Stimulated activated effector memory CD8-positive, alpha-beta T cell treated with anti-CD3 and anti-CD28 coated beads, Interleukin-12 subunit alpha, Interleukin-12 subunit beta, amount 100 ng/mL, for 72 hours (primary cell): ENCODE measurements around the gene PAN3.

Experiments
- ATAC-seq: fragments of 150-1000 bp; cut with Tn5 transposase; 2 replicates; pipeline ENCODE4 v1.10.0; 2021
- DNase-seq, 2 donors: peaks; one replicate each; pipeline ENCODE4 v3.0.0; 2021 to 2022; ENCODE audit warnings: low spot score in 2 of 2
- H3K27ac Mint-ChIP-seq: one replicate; pipeline ENCODE4 v1.8.0; 2022; ENCODE audit warnings: mild to moderate bottlenecking, mixed read lengths
- H3K36me3 Mint-ChIP-seq: one replicate; pipeline ENCODE4 v1.8.0; 2022; ENCODE audit warnings: mild to moderate bottlenecking, mixed read lengths
- H3K4me1 Mint-ChIP-seq: one replicate; pipeline ENCODE4 v1.8.0; 2022; ENCODE audit warnings: mixed read lengths
- H3K4me3 Mint-ChIP-seq: one replicate; pipeline ENCODE4 v1.8.0; 2022; ENCODE audit warnings: mild to moderate bottlenecking, mixed read lengths
- H3K9me3 Mint-ChIP-seq: one replicate; pipeline ENCODE4 v1.8.0; 2022; ENCODE audit warnings: mixed read lengths

Gene PAN3

DNA sequence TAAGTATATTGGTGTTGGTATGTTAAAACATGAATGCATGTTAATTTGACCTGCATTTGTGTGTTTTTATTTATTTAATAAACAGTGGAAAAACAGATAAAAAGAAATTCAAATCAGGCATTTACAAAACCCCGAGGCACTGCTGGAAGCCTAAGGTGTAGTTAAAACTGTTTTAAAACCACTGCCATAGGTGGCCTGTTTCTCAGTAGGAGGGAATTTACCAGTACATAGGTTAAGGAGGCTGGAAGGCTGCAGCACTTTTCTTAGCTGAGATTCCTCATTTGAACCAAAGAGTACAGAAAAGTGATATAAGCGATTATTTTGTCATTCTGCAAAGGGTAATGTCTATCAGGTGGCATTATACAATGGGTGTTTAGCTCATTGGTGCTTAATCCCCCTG lies 99.6 kb downstream of the PAN3 start:
- Mint-ChIP-seq H3K27ac (no peak overlapping the region), H3K9me3 (no peaks in the 10 kb centered on the region), H3K4me3 (no peak overlapping the region), H3K4me1 (peaks cover 6% of the 10 kb centered on the region), H3K36me3 (peaks cover 40% of the 10 kb centered on the region)
- no peak for ATAC-seq
- DNase-seq = no peak

DNA sequence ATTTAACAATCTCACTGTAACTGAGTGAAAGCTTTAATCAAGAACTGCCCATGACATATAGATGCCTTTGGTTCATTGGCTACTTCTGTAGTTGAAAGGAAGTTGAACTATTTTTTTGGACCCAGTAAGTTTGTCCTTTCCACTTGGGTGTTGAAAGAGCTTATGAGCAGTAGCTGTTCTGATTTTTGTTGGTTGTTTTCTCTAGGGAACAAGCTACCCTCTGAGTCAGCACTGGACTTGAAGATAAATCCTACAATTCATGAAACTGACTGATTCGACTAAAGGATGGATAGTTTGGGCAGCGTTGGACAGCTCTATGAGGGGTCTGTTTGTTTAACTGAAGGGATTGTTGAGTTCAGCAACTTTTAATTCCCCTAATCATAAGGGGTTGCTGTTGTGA lies 101.0 kb downstream of the PAN3 start:
- H3K27ac Mint-ChIP-seq = no peak overlapping the region
- DNase-seq (no peak), ATAC-seq (no peak)
- no peaks in the 10 kb centered on the region for H3K9me3 Mint-ChIP-seq
- H3K4me1 Mint-ChIP-seq = peaks cover 6% of the 10 kb centered on the region
- peaks cover 40% of the 10 kb centered on the region for H3K36me3 Mint-ChIP-seq
- no peak overlapping the region for H3K4me3 Mint-ChIP-seq

DNA sequence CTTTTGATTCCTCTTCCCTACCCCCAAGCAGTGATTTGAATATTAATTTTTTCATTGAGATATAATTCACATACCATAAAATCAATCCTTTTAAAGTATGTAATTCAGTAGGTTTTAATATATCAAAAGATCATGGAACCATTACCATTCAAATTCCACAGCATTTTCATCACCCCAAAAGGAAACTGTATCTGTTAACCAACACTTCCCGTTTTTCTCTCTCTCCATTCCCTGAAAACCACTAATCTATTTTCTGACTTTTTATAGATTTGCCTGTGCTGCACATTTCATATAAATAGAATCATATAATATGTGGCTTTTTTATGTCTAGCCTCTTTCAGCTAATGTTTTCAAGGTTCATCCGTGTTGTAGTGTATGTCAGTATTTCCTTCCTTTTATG lies 107.1 kb downstream of the PAN3 start:
- H3K4me1 Mint-ChIP-seq = peaks cover 27% of the 10 kb centered on the region
- no peaks in the 10 kb centered on the region for H3K9me3 Mint-ChIP-seq
- DNase-seq = no peak
- H3K36me3 Mint-ChIP-seq = peaks cover 61% of the 10 kb centered on the region
- no peak overlapping the region for H3K27ac Mint-ChIP-seq
- H3K4me3 Mint-ChIP-seq = no peak overlapping the region
- ATAC-seq = no peak

DNA sequence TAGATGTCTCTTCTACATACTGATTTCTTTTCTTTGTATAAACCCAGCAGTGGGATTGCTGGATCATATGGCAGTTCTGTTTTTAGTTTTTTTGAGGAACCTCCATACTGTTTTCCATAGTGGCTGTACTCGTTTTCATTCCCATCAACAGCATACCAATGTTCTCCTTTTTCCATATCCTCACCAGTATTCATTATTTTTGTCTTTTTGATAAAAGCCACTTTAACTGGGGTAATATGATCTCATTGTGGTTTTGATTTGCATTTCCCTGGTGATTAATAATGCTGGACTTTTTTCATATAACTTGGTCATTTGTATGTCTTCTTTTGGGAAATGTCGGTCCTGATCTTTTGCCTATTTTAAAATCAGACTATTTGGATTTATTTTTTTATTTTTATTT lies 108.5 kb downstream of the PAN3 start:
- H3K27ac Mint-ChIP-seq = no peak overlapping the region

DNA sequence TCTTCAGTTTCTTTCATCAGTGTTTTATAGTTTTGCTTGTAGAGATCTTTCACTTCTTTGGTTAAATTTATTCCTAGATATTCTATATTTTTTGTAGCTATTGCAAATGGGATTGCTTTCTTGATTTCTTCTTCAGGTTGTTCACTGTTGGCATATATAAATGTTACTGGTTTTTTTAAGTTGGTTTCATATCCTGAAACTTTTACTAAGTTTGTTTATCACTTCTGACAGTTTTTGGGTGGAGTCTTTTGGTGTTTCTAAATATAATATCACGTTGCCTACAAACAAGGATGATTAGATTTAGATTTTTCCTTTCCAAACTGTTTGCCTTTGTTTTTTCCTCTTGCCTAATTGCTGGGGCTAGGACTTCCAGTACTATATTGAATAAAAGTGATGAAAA lies 109.7 kb downstream of the PAN3 start:
- DNase-seq (no peak), ATAC-seq (no peak)
- Mint-ChIP-seq H3K36me3 (peaks cover 59% of the 10 kb centered on the region), H3K9me3 (no peaks in the 10 kb centered on the region), H3K4me1 (peaks cover 41% of the 10 kb centered on the region), H3K4me3 (no peak overlapping the region), H3K27ac (no peak overlapping the region)

More for the DNA sequence above, 108.5 kb downstream of the PAN3 start:
- peaks cover 61% of the 10 kb centered on the region for H3K36me3 Mint-ChIP-seq
- no peak for DNase-seq
- no peak for ATAC-seq
- H3K9me3 Mint-ChIP-seq = no peaks in the 10 kb centered on the region
- H3K4me1 Mint-ChIP-seq = peaks cover 39% of the 10 kb centered on the region
- no peak overlapping the region for H3K4me3 Mint-ChIP-seq

DNA sequence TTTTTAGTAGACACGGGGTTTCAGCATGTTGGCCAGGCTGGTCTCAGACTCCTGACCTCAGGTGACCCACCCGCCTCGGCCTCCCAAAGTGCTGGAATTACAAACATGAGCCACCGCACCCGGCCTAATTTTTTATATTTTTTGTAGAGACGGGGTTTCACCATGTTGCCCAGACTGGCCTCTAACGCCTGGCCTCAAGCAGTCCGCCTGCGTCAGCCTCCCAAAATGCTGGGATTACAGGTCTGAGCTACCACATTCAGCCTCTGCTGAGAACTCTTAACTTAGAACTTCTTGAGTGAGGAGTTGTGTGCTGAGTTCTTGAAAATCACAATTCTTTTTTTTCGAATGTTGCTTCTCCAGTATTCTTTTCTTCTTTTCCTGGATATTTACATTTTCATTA lies 112.2 kb downstream of the PAN3 start:
- Mint-ChIP-seq H3K4me3 (no peak overlapping the region), H3K36me3 (peaks cover 44% of the 10 kb centered on the region), H3K27ac (no peak overlapping the region), H3K4me1 (peaks cover 50% of the 10 kb centered on the region), H3K9me3 (no peaks in the 10 kb centered on the region)
- no peak for DNase-seq
- no peak for ATAC-seq

DNA sequence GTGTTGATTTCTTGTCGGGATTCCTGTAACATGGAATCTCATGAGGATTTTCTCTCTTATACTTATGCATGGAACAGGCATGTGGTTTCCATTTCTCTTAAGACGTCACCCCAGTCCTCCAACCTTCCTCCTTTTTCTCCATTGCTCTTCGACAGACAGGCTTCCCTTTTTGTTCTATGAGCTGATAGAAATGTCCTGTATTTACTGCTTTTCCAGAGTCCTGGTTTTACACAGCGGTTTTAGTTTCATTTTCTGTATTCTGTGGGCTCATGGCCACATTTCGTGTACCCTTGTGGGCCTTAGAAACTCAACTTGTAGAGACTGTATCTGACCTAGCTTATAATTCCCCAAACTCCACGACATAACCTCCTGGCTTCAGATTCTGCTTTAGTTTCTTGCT lies 113.1 kb downstream of the PAN3 start:
- Mint-ChIP-seq H3K9me3 (no peaks in the 10 kb centered on the region), H3K27ac (no peak overlapping the region), H3K4me3 (no peak overlapping the region), H3K4me1 (peaks cover 47% of the 10 kb centered on the region), H3K36me3 (peaks cover 50% of the 10 kb centered on the region)
- DNase-seq (no peak), ATAC-seq (no peak)

DNA sequence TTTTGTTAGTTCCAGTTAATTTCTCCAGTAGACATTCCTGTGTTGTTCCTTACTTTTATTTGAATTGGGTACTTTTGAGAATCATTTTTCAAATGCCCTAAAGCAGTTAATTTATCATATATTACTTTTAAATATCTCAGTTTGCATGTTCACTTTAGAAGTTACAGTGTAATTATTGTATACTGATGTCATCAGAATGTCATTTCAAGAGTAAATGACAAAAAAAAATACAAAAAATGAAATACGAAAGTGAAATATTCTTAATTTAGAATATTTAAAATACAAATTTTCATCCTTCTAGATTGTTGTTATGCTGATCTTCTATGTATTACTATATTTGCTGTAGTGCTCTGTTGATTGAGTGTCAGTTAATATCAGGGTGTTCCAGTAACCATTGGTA lies 114.2 kb downstream of the PAN3 start:
- ATAC-seq = no peak
- Mint-ChIP-seq H3K4me1 (peaks cover 42% of the 10 kb centered on the region), H3K9me3 (no peaks in the 10 kb centered on the region), H3K4me3 (no peak overlapping the region), H3K36me3 (peaks cover 56% of the 10 kb centered on the region), H3K27ac (no peak overlapping the region)
- DNase-seq = no peak

DNA sequence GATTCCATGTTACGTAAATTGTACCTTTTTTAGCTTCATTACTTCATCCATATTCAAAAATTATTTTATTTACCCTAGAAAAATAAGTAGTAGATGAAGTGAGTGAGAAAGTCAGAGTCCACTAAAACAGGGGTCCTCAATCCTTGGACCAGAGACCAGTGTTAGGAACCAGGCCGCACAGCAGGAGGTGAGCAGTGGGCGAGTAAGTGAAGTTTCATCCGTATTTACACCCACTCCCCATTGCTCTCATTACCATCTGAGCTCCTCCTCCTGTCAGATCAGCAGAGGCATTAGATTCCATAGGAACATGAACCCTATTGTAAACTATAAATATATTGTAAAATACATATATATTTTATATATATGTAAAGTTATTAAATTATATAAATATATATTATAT lies 119.0 kb downstream of the PAN3 start:
- Mint-ChIP-seq H3K27ac (no peak overlapping the region), H3K4me3 (no peak overlapping the region), H3K36me3 (peaks cover 74% of the 10 kb centered on the region), H3K4me1 (peaks cover 16% of the 10 kb centered on the region), H3K9me3 (no peaks in the 10 kb centered on the region)
- ATAC-seq (no peak), DNase-seq (no peak)

DNA sequence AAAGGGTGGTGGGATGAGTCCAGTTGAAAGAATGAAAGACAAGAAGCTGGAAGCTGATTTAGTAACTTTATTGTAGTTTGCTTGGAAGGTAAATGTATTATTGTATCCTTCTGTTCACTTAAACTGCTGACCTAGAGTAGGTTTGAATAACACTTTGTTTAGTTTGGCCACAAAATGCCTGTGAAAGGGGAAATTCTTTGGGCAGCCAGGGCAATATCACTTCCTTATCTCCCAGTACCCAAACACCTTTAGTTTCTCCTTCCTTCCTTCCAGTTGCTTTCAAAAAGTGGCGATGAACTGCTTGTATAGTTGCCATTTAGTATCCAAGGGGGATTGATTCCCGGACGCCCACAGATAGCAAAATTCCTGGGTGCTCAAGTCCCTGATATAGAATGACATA lies 120.1 kb downstream of the PAN3 start:
- peaks cover 15% of the 10 kb centered on the region for H3K4me1 Mint-ChIP-seq
- DNase-seq = no peak
- H3K36me3 Mint-ChIP-seq = peaks cover 84% of the 10 kb centered on the region
- H3K27ac Mint-ChIP-seq = no peak overlapping the region
- ATAC-seq = no peak
- no peak overlapping the region for H3K4me3 Mint-ChIP-seq
- no peaks in the 10 kb centered on the region for H3K9me3 Mint-ChIP-seq

DNA sequence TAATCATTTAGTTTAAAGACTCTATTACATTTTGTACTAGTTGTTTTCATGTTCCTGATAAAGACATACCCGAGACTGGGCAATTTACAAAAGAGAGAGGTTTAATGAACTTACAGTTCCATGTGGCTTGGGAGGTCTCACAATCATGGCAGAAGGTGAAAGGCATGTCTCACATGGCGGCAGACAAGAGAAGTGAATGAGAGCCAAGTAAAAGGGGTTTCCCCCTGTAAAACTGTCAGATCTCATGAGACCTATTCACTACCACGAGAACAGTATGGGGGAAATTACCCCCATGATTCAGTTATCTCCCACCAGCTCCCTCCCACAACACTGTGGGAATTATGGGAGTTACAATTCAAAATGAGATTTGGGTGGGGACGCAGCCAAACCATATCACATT lies 129.2 kb downstream of the PAN3 start:
- peaks cover 21% of the 10 kb centered on the region for H3K4me1 Mint-ChIP-seq
- peaks cover 89% of the 10 kb centered on the region for H3K36me3 Mint-ChIP-seq
- H3K4me3 Mint-ChIP-seq = no peak overlapping the region
- peaks cover 5% of the 10 kb centered on the region for H3K9me3 Mint-ChIP-seq
- DNase-seq = no peak
- no peak for ATAC-seq
- no peak overlapping the region for H3K27ac Mint-ChIP-seq

DNA sequence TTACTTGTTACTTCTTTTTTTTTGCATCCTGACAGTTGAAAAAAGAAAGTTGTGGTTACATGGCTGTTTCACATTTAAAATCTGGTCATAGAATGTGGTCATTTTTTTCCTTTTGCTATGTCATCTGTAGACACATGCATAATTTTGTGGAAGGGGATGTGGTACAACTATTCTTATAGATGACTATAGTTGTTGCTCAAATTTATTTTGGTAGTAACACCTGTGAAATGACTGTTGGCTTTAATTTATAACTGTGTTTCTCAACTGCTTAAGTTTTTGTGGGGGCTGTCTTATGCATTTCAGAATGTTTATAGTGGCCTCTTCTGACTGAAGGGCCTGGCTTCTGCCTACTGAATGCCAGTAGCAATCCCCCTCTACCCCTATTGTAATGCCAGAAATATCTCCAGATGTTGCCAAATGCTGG lies 130.5 kb downstream of the PAN3 start:
- H3K4me3 Mint-ChIP-seq = no peak overlapping the region

DNA sequence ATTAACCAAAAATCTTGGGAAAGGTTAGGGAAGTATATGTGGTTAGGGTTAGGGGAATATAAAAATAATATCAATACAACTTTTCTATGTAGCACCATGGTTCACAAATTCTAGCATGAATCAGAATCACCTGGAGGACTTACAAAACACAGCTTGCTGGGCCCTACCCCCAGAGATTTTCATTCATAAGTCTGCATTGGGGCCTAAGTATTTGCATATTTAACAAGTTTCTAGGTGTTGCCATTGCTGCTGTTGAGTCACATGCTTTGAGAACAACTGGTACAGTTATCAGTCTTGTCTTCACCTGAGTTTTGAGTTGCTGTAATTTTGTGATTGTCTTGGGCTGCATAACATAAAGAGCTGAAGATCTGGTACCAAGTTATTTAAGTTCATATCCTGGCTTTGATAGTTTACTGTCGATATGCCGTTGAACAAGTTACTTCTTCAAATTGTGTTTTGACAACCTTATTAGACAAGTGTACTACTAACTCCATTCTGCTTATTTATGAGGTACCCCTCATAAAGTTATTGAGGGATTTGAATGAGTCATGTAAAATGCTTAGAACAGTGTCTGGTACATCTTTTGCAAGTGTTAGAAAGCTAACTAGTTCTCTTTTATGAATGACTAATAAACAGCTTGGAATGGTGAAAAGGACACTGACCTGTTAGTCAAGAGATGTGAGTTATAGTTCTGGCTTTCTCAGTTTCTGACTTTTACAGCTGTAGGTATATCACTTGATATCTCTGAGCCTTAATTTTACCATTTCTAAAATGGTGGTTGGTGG lies 132.9 kb downstream of the PAN3 start:
- peaks cover 5% of the 10 kb centered on the region for H3K9me3 Mint-ChIP-seq
- H3K27ac Mint-ChIP-seq = no peak overlapping the region
- H3K36me3 Mint-ChIP-seq = peaks cover 94% of the 10 kb centered on the region
- ATAC-seq (no peak), DNase-seq (no peak)
- no peak overlapping the region for H3K4me3 Mint-ChIP-seq
- H3K4me1 Mint-ChIP-seq = peaks cover 21% of the 10 kb centered on the region

More for the DNA sequence above, 130.5 kb downstream of the PAN3 start:
- Mint-ChIP-seq H3K9me3 (peaks cover 5% of the 10 kb centered on the region), H3K36me3 (peaks cover 89% of the 10 kb centered on the region), H3K27ac (peak overlapping the region; percentile 4), H3K4me1 (peaks cover 21% of the 10 kb centered on the region)
- ATAC-seq = peak; percentile 100
- no peak for DNase-seq

DNA sequence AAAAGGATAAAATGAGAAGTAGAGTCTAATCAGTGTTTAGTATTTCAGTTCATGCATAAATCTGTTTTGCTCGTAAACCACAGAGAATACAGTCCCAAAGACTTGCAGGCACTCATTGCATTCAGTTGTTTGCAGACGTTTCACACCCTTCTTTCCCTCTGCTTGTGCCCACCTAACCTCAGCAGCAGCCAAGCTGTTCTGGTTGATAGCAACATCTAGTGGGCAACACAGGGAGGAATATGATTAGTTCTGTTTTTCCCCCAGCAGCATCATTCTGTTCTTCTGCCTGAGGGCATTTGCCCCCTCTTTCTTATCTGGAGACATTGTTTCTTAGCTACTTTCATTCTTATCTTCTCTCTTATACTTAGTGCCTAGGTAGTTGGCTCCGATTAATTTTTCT lies 135.6 kb downstream of the PAN3 start:
- Mint-ChIP-seq H3K9me3 (no peaks in the 10 kb centered on the region), H3K4me3 (no peak overlapping the region), H3K36me3 (peaks cover 79% of the 10 kb centered on the region), H3K4me1 (peaks cover 7% of the 10 kb centered on the region), H3K27ac (no peak overlapping the region)
- no peak for ATAC-seq
- DNase-seq = no peak

DNA sequence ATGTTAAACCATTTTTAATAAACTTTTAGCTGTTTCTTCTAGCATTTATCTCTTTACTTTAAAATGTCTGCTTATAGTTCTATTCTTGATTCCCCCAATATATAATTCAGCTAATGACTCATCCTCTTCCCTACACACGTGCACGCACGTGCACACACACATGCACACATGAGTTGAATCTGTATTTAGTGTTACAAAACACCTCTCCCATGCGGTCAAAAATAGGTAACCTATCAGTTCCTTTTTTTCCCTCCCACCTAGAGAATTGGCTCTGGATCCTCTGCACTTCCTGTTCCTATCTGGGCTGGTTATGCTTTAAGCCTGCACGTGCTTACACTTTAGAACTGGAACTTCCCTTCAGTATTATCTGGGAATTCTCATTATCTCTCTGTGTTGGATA lies 144.1 kb downstream of the PAN3 start:
- H3K4me3 Mint-ChIP-seq = no peak overlapping the region
- ATAC-seq (no peak), DNase-seq (no peak)
- H3K9me3 Mint-ChIP-seq = no peaks in the 10 kb centered on the region
- peaks cover 7% of the 10 kb centered on the region for H3K4me1 Mint-ChIP-seq
- peaks cover 89% of the 10 kb centered on the region for H3K36me3 Mint-ChIP-seq
- no peak overlapping the region for H3K27ac Mint-ChIP-seq

DNA sequence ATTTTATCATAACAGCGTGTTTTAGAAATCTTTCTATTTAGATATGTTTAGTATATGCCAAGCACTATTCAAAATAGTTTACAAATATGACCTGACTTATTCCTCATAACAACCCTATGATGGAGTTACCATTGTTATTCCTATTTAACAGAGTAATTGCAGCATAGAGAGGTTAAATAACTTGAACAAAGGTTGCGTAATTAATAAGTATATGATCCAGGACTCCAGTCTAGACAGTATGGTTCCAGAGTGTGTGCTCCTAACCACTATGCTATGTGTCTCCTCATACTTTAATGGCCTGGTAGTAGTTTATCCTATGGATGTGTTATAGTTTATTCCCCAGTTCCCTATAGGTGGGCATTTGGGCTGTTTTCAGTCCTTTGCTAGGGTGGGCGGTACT lies 145.3 kb downstream of the PAN3 start:
- peaks cover 7% of the 10 kb centered on the region for H3K4me1 Mint-ChIP-seq
- H3K9me3 Mint-ChIP-seq = no peaks in the 10 kb centered on the region
- peaks cover 100% of the 10 kb centered on the region for H3K36me3 Mint-ChIP-seq
- ATAC-seq (no peak), DNase-seq (no peak)
- no peak overlapping the region for H3K4me3 Mint-ChIP-seq
- H3K27ac Mint-ChIP-seq = no peak overlapping the region
